GM18526 (cell line): ENCODE results near the gene OSMR.

Experiments used
- POLR2A ChIP-seq: IDR thresholded peaks from 3 replicates; pipeline ENCODE4 v1.6.1; 2011; ENCODE audit not compliant: insufficient read length; ENCODE audit errors: extremely low read depth

OSMR gene

GRCh38 chr5:38845526-38846378, at the start of gene OSMR:
OSMR (plus strand) TSS chr5:38846012; CDS start chr5:38869045, 23,033 bp downstream.
- no peak for TF ChIP-seq POLR2A

- TF ChIP-seq POLR2A, result no peak
Observed at GRCh38 chr5:38796742-38797108, 49.1 kb upstream of the OSMR start.

GRCh38 chr5:38797838-38798237, 48.0 kb upstream of the OSMR start:
- no peak for TF ChIP-seq POLR2A

- TF ChIP-seq POLR2A, result no peak
Observed at GRCh38 chr5:38799556-38800377, 46.0 kb upstream of the OSMR start.

- no peak for TF ChIP-seq POLR2A
Observed at GRCh38 chr5:38800515-38800914, 45.3 kb upstream of the OSMR start.

- no peak for TF ChIP-seq POLR2A
Observed at GRCh38 chr5:38802125-38802524, 43.7 kb upstream of the OSMR start.

- no peak for TF ChIP-seq POLR2A
Observed at GRCh38 chr5:38803246-38803645, 42.6 kb upstream of the OSMR start.

GRCh38 chr5:38806775-38807258, 39.0 kb upstream of the OSMR start:
- TF ChIP-seq POLR2A, result no peak

GRCh38 chr5:38807570-38808483, 38.0 kb upstream of the OSMR start:
- TF ChIP-seq POLR2A, result no peak

- no peak for TF ChIP-seq POLR2A
Observed at GRCh38 chr5:38808666-38809343, 37.0 kb upstream of the OSMR start.

- no peak for TF ChIP-seq POLR2A
Observed at GRCh38 chr5:38809388-38810359, 36.1 kb upstream of the OSMR start.

GRCh38 chr5:38814879-38815278, 30.9 kb upstream of the OSMR start:
- TF ChIP-seq POLR2A, result no peak
